Right lobe of liver (tissue), 4 donors: ENCODE measurements around the gene CNDP1.

Experiments used
- POLR2A ChIP-seq: fragments of 450-650 bp; IDR thresholded peaks from one replicate; pipeline ENCODE4 v1.6.1; 2017; ENCODE audit warnings: antibody characterized with exemption, mild to moderate bottlenecking
- TF ChIP-seq, protein P1 (sequence below), 4 donors: fragments of 200-600 bp in 3 of 4; fragments of 450-650 bp in 1 of 4; IDR thresholded peaks; one replicate each; pipeline versions ENCODE4 v1.5.1 to v1.8.0; 2016 to 2022; ENCODE audit warnings: antibody characterized with exemption in 4 of 4, mild to moderate bottlenecking in 2 of 4
- donor health status: DM: no; HTN: no; CAD: no.
- donor health status: DM: no; HTN: no; CAD: no.
- donor health status: DM: no; HTN: yes; CAD: no.

- TF ChIP-seq, protein P1, sequence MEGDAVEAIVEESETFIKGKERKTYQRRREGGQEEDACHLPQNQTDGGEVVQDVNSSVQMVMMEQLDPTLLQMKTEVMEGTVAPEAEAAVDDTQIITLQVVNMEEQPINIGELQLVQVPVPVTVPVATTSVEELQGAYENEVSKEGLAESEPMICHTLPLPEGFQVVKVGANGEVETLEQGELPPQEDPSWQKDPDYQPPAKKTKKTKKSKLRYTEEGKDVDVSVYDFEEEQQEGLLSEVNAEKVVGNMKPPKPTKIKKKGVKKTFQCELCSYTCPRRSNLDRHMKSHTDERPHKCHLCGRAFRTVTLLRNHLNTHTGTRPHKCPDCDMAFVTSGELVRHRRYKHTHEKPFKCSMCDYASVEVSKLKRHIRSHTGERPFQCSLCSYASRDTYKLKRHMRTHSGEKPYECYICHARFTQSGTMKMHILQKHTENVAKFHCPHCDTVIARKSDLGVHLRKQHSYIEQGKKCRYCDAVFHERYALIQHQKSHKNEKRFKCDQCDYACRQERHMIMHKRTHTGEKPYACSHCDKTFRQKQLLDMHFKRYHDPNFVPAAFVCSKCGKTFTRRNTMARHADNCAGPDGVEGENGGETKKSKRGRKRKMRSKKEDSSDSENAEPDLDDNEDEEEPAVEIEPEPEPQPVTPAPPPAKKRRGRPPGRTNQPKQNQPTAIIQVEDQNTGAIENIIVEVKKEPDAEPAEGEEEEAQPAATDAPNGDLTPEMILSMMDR (IDR thresholded peaks at IDR 0.05), result no peak
- no peak for TF ChIP-seq POLR2A
Observed at GRCh38 chr18:74500372-74500771, 33.9 kb upstream of the CNDP1 start.
